Heart left ventricle (tissue), 16 donors: Measurements from ENCODE around the gene ABCD4. TPM values are rescaled to one million over a fixed set of nuclear protein-coding genes. Genes with fewer than 3 reads are reported as not detected.

Experiments used
- ATAC-seq, 4 donors: fragments of 200-7000 bp; cut with Tn5 transposase; one replicate each; pipeline ENCODE4 v1.9.1; 2020 to 2022; ENCODE audit warnings: moderate library complexity in 4 of 4, mild to moderate bottlenecking in 3 of 4, moderate number of reproducible peaks in 1 of 4
- DNase-seq, 5 donors: peaks; one replicate each; pipeline ENCODE4 v3.0.0-alpha.2; 2020
- H3K27ac ChIP-seq, 12 donors: fragments of 200-600 bp; sonication (generic) in 4 of 12; one replicate each; pipeline versions ENCODE4 v1.5.0 to v1.8.0; 2016 to 2022; ENCODE audit warnings: mild to moderate bottlenecking in 2 of 12
- H3K27me3 ChIP-seq, 9 donors: fragments of 200-600 bp; sonication (generic) in 2 of 9; one replicate each; pipeline versions ENCODE4 v1.5.1 to v1.8.0; 2016 to 2022; ENCODE audit warnings: mild to moderate bottlenecking in 3 of 9
- H3K36me3 ChIP-seq, 9 donors: fragments of 200-600 bp; sonication (generic) in 2 of 9; one replicate each; pipeline versions ENCODE4 v1.5.0 to v1.8.0; 2018 to 2022; ENCODE audit warnings: mild to moderate bottlenecking in 2 of 9
- H3K4me1 ChIP-seq, 12 donors: fragments of 200-600 bp; sonication (generic) in 4 of 12; one replicate each; pipeline versions ENCODE4 v1.5.0 to v1.8.0; 2016 to 2022; ENCODE audit warnings: mild to moderate bottlenecking in 3 of 12
- H3K4me3 ChIP-seq, 12 donors: fragments of 200-600 bp; sonication (generic) in 4 of 12; one replicate each; pipeline versions ENCODE4 v1.5.0 to v1.8.0; 2017 to 2022; ENCODE audit warnings: mild to moderate bottlenecking in 9 of 12, moderate library complexity in 4 of 12
- H3K9me3 ChIP-seq, 12 donors: fragments of 200-600 bp; sonication (generic) in 4 of 12; one replicate each; pipeline versions ENCODE4 v1.5.0 to v1.8.0; 2016 to 2022; ENCODE audit warnings: mild to moderate bottlenecking in 1 of 12
- CTCF ChIP-seq, 12 donors: fragments of 200-600 bp; sonication (generic) in 4 of 12; IDR thresholded peaks; one replicate each; pipeline versions ENCODE4 v1.5.0 to v1.8.0; 2018 to 2022; ENCODE audit warnings: antibody characterized with exemption in 12 of 12, mild to moderate bottlenecking in 5 of 12
- POLR2A ChIP-seq, 2 donors: fragments of 450-650 bp; IDR thresholded peaks; one replicate each; pipeline ENCODE4 v1.6.1; 2017; ENCODE audit warnings: antibody characterized with exemption in 2 of 2, mild to moderate bottlenecking in 2 of 2, moderate library complexity in 2 of 2
- WGBS, 4 donors: extraction: QIAGEN DNeasy Blood & Tissue Kit in 2 of 4; methylation state at CpG; one replicate each; pipeline versions ENCODE4 v1.1.5 to v1.1.7; 2013 to 2018; 5-methylcytosine and 5-hydroxymethylcytosine counted together
- intact Hi-C, 10 donors: fragments of 100-400 bp; cut with DNase I; formaldehyde crosslinking; loops; one replicate each; pipeline versions ENCODE4 v1.11.1 to v1.14.2; 2022
- polyA plus RNA-seq, 2 donors: library from polyadenylated mRNA; stranded (reverse); fragments of 200-250 nt; gene quantifications; one replicate each; pipeline ENCODE4 v1.2.3, GENCODE V29; 2013
- total RNA-seq, 9 donors: library from RNA; depleted of rRNA in 2 of 9; stranded (reverse); fragments of >200 nt in 2 of 9; fragmentation: NEBNext Ultra II Directional in 3 of 9; extraction: Animal tissue kit (Norgen Biotek cat#: 25700) in 3 of 9; gene quantifications; one replicate each; pipeline versions ENCODE4 v1.1.0 to v1.2.4, GENCODE V29; 2016 to 2023
- donor health status: ischemic (EF 13 %, LVEDD 7.1; RV severe dilation, severe dysfunction).
- donor health status: healthy with polysubstance abuse.
- donor health status: DM: no; HTN: yes; CAD: no.
- donor health status: DM: no; HTN: no; CAD: no.
- donor health status: ischemic (EF 25% LVEDD 6.9; RV normal size, moderate dysfunction).
- donor health status: ischemic (EF 25% LVEDD 5.7; RV mildly dilated, moderate dysfunction).
- donor health status: healthy.
- donor health status: DM: yes; HTN: yes; CAD: no.
- donor health status: ischemic (EF 35%, LVEDD 5.7; RV mildly dilated, moderate dysfunction).
- donor health status: nonischemic (EF 11% LVEDD 7.7; RV severe dilation, severe dysfunction).
- donor health status: DM: yes; HTN: yes; CAD: no.
- donor health status: PGD.
- donor health status: ischemic (EF 29% LVEDD 5.4; RV normal size, mild dysfunction).
- donor health status: nonischemic (EF 23%, LVEDD 6.1; RV moderate dilation, normal function).

The ABCD4 gene
- total and polyA plus RNA-seq, 11 donors: 11.2 to 42.9 (median 22.3) TPM

- no peak overlapping the region for H3K4me3 ChIP-seq
- peaks cover 0 to 7% (median 0%) of the 10 kb centered on the region in 9 donors for H3K27me3 ChIP-seq
- intact Hi-C loops: no loop called here
- DNase-seq: no peak
- no peak for TF ChIP-seq CTCF (IDR thresholded peaks at IDR 0.05)
- TF ChIP-seq POLR2A (IDR thresholded peaks at IDR 0.05): no peak
- H3K9me3 ChIP-seq: no peaks in the 10 kb centered on the region
- no peak for ATAC-seq
- 23 to 31% (median 24%) methylated on average over 10 of the region's 10 CpGs for WGBS, 4 donors
- no peaks in the 10 kb centered on the region for H3K36me3 ChIP-seq
- H3K4me1 ChIP-seq: no peaks in the 10 kb centered on the region
- no peak overlapping the region for H3K27ac ChIP-seq
These were observed 23.8 kb upstream of the ABCD4 start for GRCh38 chr14:74326369-74327152.

GRCh38 chr14:74325446-74325845, 22.7 kb upstream of the ABCD4 start:
- Histone ChIP-seq H3K36me3 (no peaks in the 10 kb centered on the region), H3K4me3 (no peak overlapping the region), H3K4me1 (no peaks in the 10 kb centered on the region), H3K27ac (no peak overlapping the region), H3K27me3 (peaks cover 0 to 7% (median 0%) of the 10 kb centered on the region in 9 donors), H3K9me3 (no peaks in the 10 kb centered on the region)
- DNase-seq (no peak), ATAC-seq (no peak)
- WGBS, 4 donors: 67 to 85% (median 78%) methylated on average over 3 of the region's 3 CpGs
- intact Hi-C loops: no loop called here
- TF ChIP-seq POLR2A (IDR thresholded peaks at IDR 0.05) (no peak), CTCF (IDR thresholded peaks at IDR 0.05) (no peak)

GRCh38 chr14:74324931-74325361, 22.2 kb upstream of the ABCD4 start:
- intact Hi-C loops: no loop called here
- Histone ChIP-seq H3K4me1 (no peaks in the 10 kb centered on the region), H3K36me3 (no peaks in the 10 kb centered on the region), H3K27ac (no peak overlapping the region), H3K4me3 (no peak overlapping the region), H3K9me3 (no peaks in the 10 kb centered on the region), H3K27me3 (peaks cover 0 to 7% (median 0%) of the 10 kb centered on the region in 9 donors)
- TF ChIP-seq POLR2A (IDR thresholded peaks at IDR 0.05) (no peak), CTCF (IDR thresholded peaks at IDR 0.05) (peak in 11 of 12 donors; percentile 27 to 67 (median 48))
- DNase-seq (no peak), ATAC-seq (no peak)
- 64 to 72% (median 71%) methylated on average over 3 of the region's 3 CpGs for WGBS, 4 donors

- DNase-seq (no peak), ATAC-seq (no peak)
- 71 to 82% (median 76%) methylated on average over 4 of the region's 4 CpGs for WGBS, 4 donors
- no peak overlapping the region for H3K27ac ChIP-seq
- no peak for TF ChIP-seq POLR2A (IDR thresholded peaks at IDR 0.05)
- no peak for TF ChIP-seq CTCF (IDR thresholded peaks at IDR 0.05)
- intact Hi-C loops: no loop called here
- H3K9me3 ChIP-seq: no peaks in the 10 kb centered on the region
- H3K36me3 ChIP-seq: no peaks in the 10 kb centered on the region
- no peaks in the 10 kb centered on the region for H3K4me1 ChIP-seq
- no peak overlapping the region for H3K4me3 ChIP-seq
- H3K27me3 ChIP-seq: peaks cover 0 to 7% (median 0%) of the 10 kb centered on the region in 9 donors
These were observed 11.8 kb upstream of the ABCD4 start for GRCh38 chr14:74314576-74314975.
